ENCODE results near the gene GPATCH3. TPM values are rescaled to one million over a fixed set of nuclear protein-coding genes. Genes with fewer than 3 reads are reported as not detected.
"Not testable (repeated sequence)": the region's sequence is repeated elsewhere in the genome, so short reads cannot be mapped to it uniquely, and the experiment has no call there.

Gene GPATCH3
- total RNA-seq, 1 donor from 2014 or later: 2.0 TPM

GRCh38 chr1:26887125-26887524, 13.1 kb downstream of the GPATCH3 start:
- no peaks in the 10 kb centered on the region for H3K9me3 ChIP-seq
- no peak for DNase-seq (ENCODE audit: low spot score in 2 of 2)
- H3K36me3 ChIP-seq: peaks cover 64 to 71% of the 10 kb centered on the region in 2 donors
- intact Hi-C loops (cut with DNase I): no loop called here
- H3K4me3 ChIP-seq: no peak overlapping the region
- H3K4me1 ChIP-seq: peaks cover 9 to 20% of the 10 kb centered on the region in 2 donors
- TF ChIP-seq, protein P1, sequence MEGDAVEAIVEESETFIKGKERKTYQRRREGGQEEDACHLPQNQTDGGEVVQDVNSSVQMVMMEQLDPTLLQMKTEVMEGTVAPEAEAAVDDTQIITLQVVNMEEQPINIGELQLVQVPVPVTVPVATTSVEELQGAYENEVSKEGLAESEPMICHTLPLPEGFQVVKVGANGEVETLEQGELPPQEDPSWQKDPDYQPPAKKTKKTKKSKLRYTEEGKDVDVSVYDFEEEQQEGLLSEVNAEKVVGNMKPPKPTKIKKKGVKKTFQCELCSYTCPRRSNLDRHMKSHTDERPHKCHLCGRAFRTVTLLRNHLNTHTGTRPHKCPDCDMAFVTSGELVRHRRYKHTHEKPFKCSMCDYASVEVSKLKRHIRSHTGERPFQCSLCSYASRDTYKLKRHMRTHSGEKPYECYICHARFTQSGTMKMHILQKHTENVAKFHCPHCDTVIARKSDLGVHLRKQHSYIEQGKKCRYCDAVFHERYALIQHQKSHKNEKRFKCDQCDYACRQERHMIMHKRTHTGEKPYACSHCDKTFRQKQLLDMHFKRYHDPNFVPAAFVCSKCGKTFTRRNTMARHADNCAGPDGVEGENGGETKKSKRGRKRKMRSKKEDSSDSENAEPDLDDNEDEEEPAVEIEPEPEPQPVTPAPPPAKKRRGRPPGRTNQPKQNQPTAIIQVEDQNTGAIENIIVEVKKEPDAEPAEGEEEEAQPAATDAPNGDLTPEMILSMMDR (IDR thresholded peaks at IDR 0.05): peak in 1 of 3 experiments; percentile 28
- H3K27ac ChIP-seq: no peak overlapping the region
- no peaks in the 10 kb centered on the region for H3K27me3 ChIP-seq

- DNase-seq (ENCODE audit: low spot score in 2 of 2): no peak
- no peak overlapping the region for H3K4me3 ChIP-seq
Measured at GRCh38 chr1:26882696-26883463, 17.4 kb downstream of the GPATCH3 start.

GRCh38 chr1:26881611-26882010, 18.7 kb downstream of the GPATCH3 start:
- H3K4me1 ChIP-seq; H3K4me3 ChIP-seq; H3K9me3 ChIP-seq; H3K27me3 ChIP-seq; intact Hi-C loops (cut with DNase I); DNase-seq (ENCODE audit: low spot score in 2 of 2); H3K27ac ChIP-seq: not testable (repeated sequence)
- H3K36me3 ChIP-seq: peaks cover 75 to 84% of the 10 kb centered on the region in 2 donors

More at GRCh38 chr1:26882696-26883463, 17.4 kb downstream of the GPATCH3 start:
- TF ChIP-seq, protein P1 (IDR thresholded peaks at IDR 0.05): no peak
- Histone ChIP-seq H3K9me3 (no peaks in the 10 kb centered on the region), H3K27me3 (no peaks in the 10 kb centered on the region), H3K36me3 (peaks cover 86 to 91% of the 10 kb centered on the region in 2 donors), H3K4me1 (peaks cover 0 to 3% of the 10 kb centered on the region in 2 donors), H3K27ac (no peak overlapping the region)
- intact Hi-C loops (cut with DNase I): no loop called here

GRCh38 chr1:26879793-26880192, 20.5 kb downstream of the GPATCH3 start:
- H3K9me3 ChIP-seq: no peaks in the 10 kb centered on the region
- DNase-seq (ENCODE audit: low spot score in 2 of 2): no peak
- no peaks in the 10 kb centered on the region for H3K27me3 ChIP-seq
- H3K4me3 ChIP-seq: no peak overlapping the region
- no peak overlapping the region for H3K27ac ChIP-seq
- H3K36me3 ChIP-seq: peaks cover 57 to 67% of the 10 kb centered on the region in 2 donors
- H3K4me1 ChIP-seq: peaks cover 0 to 3% of the 10 kb centered on the region in 2 donors
- TF ChIP-seq, protein P1 (IDR thresholded peaks at IDR 0.05): no peak
- intact Hi-C loops (cut with DNase I): loop anchor here (2.0 to 5.0 kb wide), 2 partner anchors 69 to 277 kb away; no protein-coding TSS in a partner anchor

- intact Hi-C loops (cut with DNase I): loop anchor here (5.0 kb wide), 1 partner anchor 275 kb away; no protein-coding TSS in a partner anchor
Measured at GRCh38 chr1:26877326-26877725, 22.9 kb downstream of the GPATCH3 start.

More at GRCh38 chr1:26877326-26877725, 22.9 kb downstream of the GPATCH3 start:
- peaks cover 34 to 42% of the 10 kb centered on the region in 2 donors for H3K36me3 ChIP-seq
- H3K4me1 ChIP-seq: peaks cover 0 to 3% of the 10 kb centered on the region in 2 donors
- H3K9me3 ChIP-seq: no peaks in the 10 kb centered on the region
- no peak for DNase-seq (ENCODE audit: low spot score in 2 of 2)
- no peaks in the 10 kb centered on the region for H3K27me3 ChIP-seq
- no peak overlapping the region for H3K4me3 ChIP-seq
- peak overlapping the region; percentile 12 to 61 for H3K27ac ChIP-seq
- TF ChIP-seq, protein P1 (IDR thresholded peaks at IDR 0.05): no peak

Data from ascending aorta (tissue), 2 donors.